DLD1 (cell line): ENCODE measurements around the gene TMC5.
"Not testable (repeated sequence)": the region's sequence is repeated elsewhere in the genome, so short reads cannot be mapped to it uniquely, and the experiment has no call there.

ENCODE experiments used
- in situ Hi-C: cut with HindIII; loops from 2 replicates; pipeline ENCODE4 v1.10.0; 2017; ENCODE audit warnings: low sequenced_read_pairs

The TMC5 gene, protein sequence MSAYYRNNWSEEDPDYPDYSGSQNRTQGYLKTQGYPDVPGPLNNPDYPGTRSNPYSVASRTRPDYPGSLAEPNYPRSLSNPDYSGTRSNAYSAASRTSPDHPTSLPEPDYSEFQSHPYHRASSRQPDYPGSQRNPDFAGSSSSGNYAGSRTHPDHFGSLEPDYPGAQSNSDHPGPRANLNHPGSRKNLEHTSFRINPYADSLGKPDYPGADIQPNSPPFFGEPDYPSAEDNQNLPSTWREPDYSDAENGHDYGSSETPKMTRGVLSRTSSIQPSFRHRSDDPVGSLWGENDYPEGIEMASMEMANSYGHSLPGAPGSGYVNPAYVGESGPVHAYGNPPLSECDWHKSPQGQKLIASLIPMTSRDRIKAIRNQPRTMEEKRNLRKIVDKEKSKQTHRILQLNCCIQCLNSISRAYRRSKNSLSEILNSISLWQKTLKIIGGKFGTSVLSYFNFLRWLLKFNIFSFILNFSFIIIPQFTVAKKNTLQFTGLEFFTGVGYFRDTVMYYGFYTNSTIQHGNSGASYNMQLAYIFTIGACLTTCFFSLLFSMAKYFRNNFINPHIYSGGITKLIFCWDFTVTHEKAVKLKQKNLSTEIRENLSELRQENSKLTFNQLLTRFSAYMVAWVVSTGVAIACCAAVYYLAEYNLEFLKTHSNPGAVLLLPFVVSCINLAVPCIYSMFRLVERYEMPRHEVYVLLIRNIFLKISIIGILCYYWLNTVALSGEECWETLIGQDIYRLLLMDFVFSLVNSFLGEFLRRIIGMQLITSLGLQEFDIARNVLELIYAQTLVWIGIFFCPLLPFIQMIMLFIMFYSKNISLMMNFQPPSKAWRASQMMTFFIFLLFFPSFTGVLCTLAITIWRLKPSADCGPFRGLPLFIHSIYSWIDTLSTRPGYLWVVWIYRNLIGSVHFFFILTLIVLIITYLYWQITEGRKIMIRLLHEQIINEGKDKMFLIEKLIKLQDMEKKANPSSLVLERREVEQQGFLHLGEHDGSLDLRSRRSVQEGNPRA

DNA sequence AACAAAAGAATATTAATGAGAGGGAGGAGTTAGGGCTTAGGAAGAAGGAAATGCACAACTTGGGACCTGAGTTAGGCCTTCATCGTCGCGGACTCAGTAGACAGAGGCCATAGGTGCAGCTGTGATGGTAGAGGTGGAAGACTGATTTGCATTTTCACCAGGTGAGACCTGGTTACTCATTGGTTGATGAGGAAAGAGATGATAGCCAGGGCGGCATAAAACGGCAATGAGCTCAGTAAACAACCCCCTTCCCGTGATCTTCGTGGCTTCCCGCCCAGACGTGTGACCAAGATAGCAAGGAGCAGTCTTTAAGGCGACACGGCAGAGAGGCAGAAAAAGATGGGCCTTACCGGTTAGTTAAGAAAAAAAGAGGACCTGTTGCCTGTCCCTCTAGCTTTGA is at the start of gene TMC5:
TMC5 (plus strand) TSS at position 244 of the 400 bp plus-strand sequence. CDS start 22,156 bp downstream, outside the sequence.
- in situ Hi-C loops, result no loop called here

DNA sequence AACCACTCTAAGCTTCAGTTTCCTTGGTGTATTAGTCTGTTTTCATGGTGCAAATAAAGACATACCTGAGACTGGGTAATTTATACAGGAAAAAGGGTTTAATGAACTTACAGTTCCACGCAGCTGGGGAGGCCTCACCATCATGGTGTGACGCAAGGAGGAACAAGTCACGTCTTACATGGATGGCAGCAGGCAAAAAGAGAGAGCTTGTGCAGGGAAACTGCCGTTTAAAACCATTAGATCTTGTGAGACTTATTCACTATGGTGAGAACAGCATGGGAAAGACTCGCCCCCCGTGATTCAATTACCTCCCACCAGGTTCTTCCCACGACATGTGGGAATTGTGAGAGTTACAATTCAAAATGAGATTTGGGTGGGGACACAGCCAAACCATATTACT is 45.1 kb upstream of the TMC5 start:
- in situ Hi-C loops, result not testable (repeated sequence)

DNA sequence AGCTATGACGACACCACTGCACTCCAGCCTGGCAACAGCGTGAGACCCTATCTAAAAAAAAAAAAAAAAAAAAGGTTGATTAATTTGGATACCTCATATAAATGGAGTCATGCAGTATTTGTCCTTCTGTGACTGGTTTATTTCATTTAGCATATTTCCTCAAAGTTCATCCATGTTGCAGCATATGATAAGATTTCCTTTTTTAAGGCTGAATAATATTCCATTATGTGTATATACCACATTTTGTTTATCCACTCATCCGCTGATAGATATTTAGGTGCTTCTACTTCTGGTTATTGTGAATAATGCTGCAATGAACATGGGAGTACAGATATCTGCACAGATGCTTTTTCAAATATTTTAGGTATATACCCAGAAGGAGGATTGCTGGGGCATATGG is 43.3 kb upstream of the TMC5 start:
- in situ Hi-C loops, result no loop called here

DNA sequence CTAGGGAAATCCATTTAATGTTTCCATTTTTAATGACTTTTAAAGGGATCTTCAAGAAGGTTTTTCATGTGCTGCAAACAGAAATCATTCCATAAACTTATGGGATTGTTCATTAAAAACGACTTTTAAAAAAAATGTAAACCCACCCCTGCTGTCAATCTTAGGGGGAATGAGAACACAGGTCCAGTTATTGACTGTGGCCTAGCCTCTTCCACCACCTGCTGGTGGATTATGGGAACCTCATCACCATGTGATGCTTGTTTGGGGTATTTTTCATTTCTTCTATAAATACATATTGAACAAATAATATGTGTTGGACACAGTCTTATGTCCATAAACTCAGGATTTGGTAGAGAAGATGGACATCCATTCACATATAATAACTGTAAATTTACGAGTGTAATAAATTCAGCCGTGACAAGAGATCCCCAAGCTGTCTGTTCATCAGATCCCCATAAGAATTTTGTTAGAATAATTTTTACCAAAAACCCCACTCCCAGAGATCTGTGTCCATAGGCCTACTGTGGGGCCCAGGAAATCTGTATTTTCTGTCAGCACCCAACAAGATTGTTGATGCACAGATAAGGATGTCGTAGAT is 42.0 kb upstream of the TMC5 start:
- in situ Hi-C loops, result loop anchor here (25.0 kb wide), 1 partner anchor 137 kb away; the partner anchor contains the start of genes CCP110 and GDE1

DNA sequence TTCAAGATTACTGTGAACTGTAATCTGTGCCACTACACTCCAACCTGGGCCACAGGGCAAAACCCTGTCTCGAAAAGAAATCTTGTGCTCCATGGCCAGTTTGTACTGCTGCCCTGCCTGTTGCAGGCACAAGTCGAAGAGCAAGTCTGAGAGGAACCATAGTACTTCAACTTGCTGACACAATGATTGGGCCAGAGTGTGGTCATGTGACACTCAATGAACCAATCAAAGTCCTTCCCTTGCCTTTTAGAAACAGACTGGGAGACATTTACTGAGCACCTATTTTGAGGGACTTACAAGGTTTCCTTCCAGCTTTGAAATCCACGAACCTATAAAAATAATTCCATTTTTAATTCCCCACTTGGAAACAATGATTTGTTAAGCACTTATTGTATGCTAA is 39.8 kb upstream of the TMC5 start:
- in situ Hi-C loops, result loop anchor here (25.0 kb wide), 1 partner anchor 134 kb away; the partner anchor contains the start of genes CCP110 and GDE1

DNA sequence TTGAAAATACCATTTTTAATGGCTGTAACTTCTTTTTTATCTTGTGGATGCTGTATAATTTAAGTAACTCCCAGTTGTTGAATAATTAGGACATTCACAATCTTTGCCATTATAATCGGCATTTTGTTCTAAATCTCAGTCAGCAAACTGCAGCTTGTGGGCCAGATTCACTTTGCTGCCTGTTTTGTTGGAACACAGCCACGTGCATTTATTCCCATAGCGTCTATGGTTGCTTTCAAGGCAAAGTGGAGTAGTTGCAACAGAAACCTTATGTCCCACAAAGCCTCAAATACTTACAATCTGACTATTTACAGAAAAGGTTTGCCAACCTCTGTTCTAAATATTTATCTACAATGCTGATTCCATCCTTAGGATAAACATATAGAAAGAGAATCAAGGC is 39.2 kb upstream of the TMC5 start:
- in situ Hi-C loops, result loop anchor here (25.0 kb wide), 1 partner anchor 134 kb away; the partner anchor contains the start of genes CCP110 and GDE1

DNA sequence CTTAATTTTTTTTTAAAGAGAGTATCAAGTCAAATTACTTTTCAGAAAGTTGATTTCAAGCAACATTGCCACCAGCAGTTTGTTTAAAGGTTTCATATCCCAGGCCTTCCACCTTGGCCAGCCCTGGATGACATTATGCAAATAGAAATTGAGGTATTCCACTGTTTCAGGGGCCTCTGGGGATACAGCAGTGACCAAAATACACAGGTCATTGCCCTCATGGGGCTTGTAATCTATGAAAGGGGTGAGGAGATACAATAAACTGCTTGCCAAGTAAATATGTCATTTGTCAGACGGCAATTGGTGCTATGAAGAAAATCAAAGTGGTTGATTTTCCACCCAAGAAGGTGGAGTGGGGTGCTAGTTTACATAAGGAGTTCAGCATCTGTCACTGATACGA is 37.8 kb upstream of the TMC5 start:
- in situ Hi-C loops, result loop anchor here (25.0 kb wide), 1 partner anchor 132 kb away; the partner anchor contains the start of genes CCP110 and GDE1

DNA sequence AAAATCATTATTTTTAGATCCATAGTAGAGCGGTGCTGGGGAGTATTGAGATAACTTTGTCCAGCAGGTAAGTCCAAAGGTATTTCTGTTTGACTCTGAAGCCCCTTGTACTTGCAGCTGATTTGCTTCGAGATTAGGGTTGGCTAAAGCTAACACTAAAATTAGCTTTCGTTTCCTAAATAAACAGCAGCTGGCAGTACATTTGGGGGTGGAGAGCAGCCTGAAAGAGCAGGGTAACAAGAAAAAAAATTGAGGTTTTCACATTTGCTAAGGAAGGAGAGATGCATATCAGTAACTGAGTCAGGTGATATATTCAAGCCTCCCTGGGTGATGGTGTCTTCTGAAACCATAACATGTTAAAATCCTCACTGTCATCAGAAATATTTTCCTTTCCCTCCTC is 37.4 kb upstream of the TMC5 start:
- in situ Hi-C loops, result loop anchor here (25.0 kb wide), 1 partner anchor 132 kb away; the partner anchor contains the start of genes CCP110 and GDE1

DNA sequence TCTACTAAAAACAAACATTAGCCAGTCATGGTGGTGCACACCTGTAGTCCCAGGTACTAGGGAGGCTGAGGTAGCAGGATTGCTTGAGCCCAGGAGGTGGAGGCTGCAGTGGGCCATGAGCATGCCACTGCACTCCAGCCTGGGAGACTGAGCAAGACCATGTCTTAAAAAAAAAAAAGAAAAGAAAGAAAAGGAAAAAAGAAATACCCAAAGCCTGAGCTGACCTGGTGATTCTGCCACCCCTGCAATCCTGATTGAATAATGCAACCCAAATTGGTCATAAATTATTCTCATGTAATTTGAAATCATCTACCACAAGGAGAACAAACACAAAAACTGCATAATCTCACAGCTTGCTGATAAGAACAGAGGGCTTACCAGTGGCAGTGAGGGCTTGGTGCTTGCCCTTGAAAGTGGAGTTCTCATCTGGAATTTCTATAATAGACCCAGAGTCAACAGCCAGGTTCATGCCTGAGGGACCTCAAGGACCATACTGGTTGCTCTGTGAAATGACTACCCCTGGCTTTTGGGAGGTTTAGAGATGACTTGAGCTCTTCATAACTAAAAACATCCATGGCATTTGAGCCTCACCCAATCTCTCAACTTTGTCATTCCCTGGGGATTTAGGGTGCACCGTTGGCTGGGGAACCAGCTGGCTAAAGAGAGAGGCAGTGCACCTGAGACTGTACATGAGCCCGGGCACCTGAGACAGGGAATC is 35.4 kb upstream of the TMC5 start:
- in situ Hi-C loops, result loop anchor here (25.0 kb wide), 1 partner anchor 130 kb away; the partner anchor contains the start of genes CCP110 and GDE1

DNA sequence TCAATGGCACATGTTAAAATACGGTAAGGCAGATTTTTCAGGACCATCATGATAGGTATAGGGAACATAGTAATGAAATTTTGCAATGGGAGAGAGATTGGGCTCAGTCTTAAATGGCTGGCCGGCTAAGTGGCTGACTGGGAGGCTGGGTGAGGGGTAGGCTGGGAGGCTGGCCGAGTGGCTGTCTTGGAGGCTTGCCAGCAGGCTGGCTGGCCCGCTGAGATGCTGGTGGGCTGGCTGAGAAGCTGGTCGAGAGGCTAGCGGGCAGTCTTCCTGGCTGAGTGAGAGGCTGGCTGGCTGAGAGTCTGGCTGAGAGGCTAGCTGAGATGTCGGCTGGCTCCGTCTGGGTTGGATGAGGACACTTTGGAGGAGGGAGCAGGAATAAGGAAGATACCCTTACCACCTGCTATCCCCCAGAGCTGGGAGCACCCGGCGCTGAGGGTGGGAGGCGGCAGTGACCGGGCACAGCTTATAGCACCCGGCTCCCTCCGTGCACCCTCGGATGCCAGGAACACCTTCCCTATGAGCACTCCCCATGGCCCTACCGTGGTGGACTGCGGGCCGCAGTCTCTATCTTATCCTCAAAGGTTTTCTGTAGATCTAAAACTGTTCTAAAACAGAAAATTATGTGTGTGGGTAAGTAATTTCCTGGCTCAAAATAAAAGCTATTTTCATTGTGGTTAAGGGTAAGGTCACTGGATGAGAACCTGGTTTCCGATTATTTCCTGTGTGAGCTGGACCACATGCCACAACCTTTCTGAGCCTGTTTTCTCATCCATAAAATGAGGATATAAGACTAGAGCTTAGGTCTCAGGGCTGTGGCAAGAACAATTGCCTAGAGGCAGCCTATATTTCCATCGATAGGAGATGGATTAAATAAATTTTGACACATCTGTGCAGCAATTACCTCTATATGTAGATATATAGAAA is 34.5 kb upstream of the TMC5 start:
- in situ Hi-C loops, result loop anchor here (25.0 kb wide), 1 partner anchor 129 kb away; the partner anchor contains the start of genes CCP110 and GDE1

DNA sequence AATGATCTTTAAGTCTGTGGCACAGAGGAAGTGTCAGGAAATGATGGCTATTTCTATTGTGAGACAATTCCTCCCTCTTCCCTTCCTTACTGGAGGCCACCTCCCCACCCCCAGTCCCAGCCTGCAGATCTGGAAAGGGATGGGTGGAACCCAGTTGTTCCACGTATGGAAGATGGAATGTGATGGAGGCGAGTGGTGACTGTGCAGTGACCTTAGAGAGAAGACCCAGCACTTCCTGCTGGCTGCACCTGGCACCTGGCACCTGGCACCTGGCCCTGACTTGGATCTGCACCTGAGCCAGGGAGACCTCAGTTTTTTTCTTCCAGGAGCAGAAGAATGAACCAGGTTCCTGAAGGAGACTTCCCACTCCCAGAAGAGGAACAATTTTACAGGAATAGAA is 33.0 kb upstream of the TMC5 start:
- in situ Hi-C loops, result loop anchor here (25.0 kb wide), 1 partner anchor 128 kb away; the partner anchor contains the start of genes CCP110 and GDE1

DNA sequence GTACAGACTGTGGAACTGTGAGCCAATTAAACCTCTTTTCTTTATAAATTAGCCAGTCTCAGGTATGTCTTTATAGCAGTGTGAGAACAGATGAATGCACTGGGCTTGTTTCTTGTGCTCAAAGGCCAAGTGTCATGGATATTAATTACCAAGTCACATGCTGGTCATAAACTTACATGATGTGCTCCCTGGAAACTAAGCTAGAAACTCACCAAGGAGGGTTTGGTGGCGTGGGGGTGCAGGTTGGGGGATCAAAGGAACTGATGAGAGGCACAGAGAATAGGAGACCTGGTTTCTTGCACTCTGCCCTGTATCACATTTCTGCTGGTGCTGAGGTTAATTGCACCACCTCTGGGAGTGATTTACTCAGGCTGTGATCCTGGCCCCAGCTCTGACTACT is 31.2 kb upstream of the TMC5 start:
- in situ Hi-C loops, result loop anchor here (25.0 kb wide), 1 partner anchor 126 kb away; the partner anchor contains the start of genes CCP110 and GDE1

DNA sequence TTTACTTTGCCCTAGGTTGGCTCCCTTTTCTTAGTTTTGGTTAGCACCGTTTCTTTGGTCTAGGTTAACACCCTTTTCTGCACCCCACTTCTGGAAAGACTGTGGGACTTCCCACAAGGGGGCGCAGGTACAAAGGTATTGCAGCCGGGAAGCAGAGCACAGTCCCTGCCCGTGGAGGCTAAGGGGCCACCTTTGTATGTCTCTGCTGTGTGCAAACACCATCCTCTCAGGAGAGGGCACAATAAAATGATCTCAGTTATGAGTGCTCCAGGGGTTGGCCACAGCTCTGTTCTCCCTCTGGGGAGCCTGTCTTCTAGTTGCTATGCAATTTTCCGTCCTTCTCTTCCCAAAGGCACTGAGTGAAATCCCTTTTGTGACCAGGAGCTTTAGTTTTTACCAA is 28.4 kb upstream of the TMC5 start:
- in situ Hi-C loops, result loop anchor here (25.0 kb wide), 1 partner anchor 123 kb away; the partner anchor contains the start of genes CCP110 and GDE1

DNA sequence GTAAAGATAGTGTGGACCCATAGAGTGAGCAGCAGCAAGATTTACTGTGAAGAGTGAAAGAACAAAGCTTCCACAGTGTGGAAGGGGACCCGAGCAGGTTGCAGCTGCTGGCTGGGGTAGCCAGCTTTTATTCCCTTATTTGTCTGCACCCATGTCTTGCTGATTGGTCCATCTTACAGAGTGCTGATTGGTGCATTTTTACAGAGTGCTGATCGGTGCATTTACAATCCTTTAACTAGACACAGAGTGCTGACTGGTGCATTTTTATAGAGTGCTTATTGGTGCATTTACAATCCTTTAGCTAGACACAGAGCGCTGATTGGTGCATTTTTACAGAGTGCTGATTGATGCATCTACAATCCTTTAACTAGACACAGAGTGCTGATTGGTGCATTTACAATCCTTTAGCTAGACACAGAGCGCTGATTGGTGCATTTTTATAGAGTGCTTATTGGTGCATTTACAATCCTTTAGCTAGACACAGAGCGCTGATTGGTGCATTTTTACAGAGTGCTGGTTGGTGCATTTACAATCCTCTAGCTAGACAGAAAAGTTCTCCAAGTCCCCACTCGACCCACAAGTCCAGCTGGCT is 26.4 kb upstream of the TMC5 start:
- in situ Hi-C loops, result loop anchor here (25.0 kb wide), 1 partner anchor 121 kb away; the partner anchor contains the start of genes CCP110 and GDE1

DNA sequence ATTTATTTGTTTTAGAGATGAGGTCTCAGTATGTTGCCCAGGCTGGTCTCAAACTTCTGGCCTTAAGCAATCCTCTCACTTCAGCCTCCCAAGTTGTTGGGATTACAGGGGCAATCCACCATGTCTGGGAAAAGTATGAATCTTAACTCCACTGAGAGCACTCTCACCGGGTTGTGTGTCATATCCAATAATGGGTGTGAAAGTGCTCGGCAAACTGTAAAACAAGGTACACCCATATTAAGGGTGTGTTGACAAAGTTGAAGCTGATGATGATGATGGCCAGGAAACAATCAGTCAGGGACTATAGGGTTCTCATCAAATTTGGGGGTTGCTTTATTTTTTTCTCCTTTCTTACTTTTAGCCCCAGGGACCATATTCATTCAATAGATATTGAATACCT is 25.3 kb upstream of the TMC5 start:
- in situ Hi-C loops, result loop anchor here (25.0 kb wide), 1 partner anchor 120 kb away; the partner anchor contains the start of genes CCP110 and GDE1

DNA sequence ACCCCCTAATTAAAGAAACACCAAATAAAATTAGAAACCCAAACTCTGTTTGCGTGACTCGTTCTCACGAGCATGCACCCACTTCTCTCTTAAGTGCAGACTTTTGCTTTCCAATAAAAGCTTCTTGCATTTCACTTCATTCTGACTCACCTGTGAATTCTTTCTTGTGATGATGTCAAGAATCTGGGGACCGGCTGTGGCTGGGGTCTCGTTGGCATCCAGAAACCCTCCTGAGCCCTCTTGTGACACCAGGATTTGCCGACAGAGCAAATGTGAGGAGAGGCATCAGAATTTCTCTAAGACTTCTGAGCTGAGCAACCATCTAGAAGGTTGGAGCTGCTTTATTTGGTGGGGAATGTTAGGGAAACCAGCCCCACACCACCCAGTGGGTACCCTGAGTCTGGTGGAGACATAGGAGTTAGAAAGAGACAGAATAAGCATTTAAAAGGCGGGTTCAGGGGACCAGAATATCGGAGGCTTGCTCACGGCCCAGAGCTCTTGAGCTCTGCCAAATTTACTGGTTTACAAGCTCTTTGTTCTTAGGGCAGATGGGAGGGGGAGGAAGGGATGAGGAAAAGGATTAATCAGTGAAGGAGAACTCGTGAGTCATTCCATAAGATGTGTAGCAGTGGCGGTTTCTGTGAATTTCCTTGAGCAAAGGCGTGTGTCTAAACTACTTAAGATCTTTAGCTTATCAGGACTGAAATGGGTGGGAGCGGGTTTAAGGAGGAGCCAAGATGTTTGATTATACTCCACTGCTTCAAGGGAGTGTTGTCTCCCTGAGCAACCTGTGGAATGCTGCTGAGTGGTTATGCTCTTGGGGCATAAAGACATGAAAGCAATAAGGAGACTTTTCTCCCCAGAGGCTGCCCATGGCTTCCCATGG is 24.2 kb upstream of the TMC5 start:
- in situ Hi-C loops, result loop anchor here (25.0 kb wide), 1 partner anchor 119 kb away; the partner anchor contains the start of genes CCP110 and GDE1
